Prostate gland (tissue), 2 donors: ENCODE measurements around the gene CRTAC1.

Experiments
- POLR2A ChIP-seq: fragments of 450-650 bp; IDR thresholded peaks from one replicate; pipeline ENCODE4 v1.6.1; 2016; ENCODE audit warnings: antibody characterized with exemption, mild to moderate bottlenecking
- POLR2AphosphoS5 ChIP-seq: sonication (generic); formaldehyde crosslinking; IDR thresholded peaks from one replicate; pipeline ENCODE4 v1.6.1; 2017; ENCODE audit warnings: antibody characterized with exemption
- TF ChIP-seq, protein P1 (sequence below), 4 experiments: fragments of 200-600 bp in 2 of 4; fragments of 450-650 bp in 2 of 4; sonication (generic) in 2 of 4; IDR thresholded peaks; 1 replicate in 3 of 4; 2 replicates in 1 of 4; pipeline ENCODE4 v1.5.1; 2016 to 2019; ENCODE audit warnings: antibody characterized with exemption in 4 of 4, mild to moderate bottlenecking in 2 of 4, moderate library complexity in 2 of 4

GRCh38 chr10:97838091-97838490 is 192.3 kb downstream of the CRTAC1 start:
- TF ChIP-seq, protein P1, sequence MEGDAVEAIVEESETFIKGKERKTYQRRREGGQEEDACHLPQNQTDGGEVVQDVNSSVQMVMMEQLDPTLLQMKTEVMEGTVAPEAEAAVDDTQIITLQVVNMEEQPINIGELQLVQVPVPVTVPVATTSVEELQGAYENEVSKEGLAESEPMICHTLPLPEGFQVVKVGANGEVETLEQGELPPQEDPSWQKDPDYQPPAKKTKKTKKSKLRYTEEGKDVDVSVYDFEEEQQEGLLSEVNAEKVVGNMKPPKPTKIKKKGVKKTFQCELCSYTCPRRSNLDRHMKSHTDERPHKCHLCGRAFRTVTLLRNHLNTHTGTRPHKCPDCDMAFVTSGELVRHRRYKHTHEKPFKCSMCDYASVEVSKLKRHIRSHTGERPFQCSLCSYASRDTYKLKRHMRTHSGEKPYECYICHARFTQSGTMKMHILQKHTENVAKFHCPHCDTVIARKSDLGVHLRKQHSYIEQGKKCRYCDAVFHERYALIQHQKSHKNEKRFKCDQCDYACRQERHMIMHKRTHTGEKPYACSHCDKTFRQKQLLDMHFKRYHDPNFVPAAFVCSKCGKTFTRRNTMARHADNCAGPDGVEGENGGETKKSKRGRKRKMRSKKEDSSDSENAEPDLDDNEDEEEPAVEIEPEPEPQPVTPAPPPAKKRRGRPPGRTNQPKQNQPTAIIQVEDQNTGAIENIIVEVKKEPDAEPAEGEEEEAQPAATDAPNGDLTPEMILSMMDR (IDR thresholded peaks at IDR 0.05) = no peak
- TF ChIP-seq POLR2A (no peak), POLR2AphosphoS5 (no peak)
